GM18858 (cell line): ENCODE measurements around the gene INTS6.

ENCODE experiments used
- ATAC-seq: cut with Tn5 transposase; IDR thresholded peaks from one replicate; pipeline ENCODE4 v1.9.1; 2021; ENCODE audit not compliant: unreplicated experiment

Gene INTS6

GRCh38 chr13:51455532-51455931, 2.7 kb upstream of the INTS6 start:
- no peak for ATAC-seq

DNA sequence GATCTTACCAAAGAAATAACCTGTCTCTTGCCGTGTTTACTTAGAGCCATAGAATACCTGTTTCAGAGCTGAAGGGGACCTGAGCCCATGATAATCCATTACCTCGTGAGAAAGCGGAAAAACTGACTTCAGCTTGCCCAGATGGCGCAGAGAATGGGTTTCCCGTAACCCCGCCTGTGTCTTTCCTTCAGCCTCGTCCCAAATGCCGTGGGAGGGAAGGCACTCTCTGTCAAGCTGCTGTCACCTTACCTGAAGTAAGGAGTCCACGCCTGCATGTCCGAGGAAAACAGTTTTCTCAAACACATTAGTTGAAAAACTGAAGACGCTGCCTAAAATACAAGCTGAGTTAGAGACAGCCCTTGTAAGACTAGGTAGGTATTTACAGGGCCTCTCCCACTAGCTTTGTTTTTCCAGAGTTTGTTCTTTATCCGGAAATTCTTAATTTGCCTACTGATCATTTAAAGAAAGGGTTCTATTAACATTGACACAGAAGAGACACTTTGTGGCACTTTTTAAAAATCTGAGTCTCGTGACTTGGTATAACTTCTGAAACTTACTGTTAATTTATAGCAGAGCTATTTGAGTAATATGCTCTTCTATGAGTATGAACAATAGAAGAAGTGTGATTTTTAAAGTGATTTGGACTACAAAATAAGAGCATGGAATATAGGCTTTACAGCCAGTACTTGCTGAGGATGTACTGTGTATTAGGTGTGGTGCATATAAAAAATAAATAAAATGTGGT, 1.3 kb upstream of the INTS6 start:
- ATAC-seq = no peak

DNA sequence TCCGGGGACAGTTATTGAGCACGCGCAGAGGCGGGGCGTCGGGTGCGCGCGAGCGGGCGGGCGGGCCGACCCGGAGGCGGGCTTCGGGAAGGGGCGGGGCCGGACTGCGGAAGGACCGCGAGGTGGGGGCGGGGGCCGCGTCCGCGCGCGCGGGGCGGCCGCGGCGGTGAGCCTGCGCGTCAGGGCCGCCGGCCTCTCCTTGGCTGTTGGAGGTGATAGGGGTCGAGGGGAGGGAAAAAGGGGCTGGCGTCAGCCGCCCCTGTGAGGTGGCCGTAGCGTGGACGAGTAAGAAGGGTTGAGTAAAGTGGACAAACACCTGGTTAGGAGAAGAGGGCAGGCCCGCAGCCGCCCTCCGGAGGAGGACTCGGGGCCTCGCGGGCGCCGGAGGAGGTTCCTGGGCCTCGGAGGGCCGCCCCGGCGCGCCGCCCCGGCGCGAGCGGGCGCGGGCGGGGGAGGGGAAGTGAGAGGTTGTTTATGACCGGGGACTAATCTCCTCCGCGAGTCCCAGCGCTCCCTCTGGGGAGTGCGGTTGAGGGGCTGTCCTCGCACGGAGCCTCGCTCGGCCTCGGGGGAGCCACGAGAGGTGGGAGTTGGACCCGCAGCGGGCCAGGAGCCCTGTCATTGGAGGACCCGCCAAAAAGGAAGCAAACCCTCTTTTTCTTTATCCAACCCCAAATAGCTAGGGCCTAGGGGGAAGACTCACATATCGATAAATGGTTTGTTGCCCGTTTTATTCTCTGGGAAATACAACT, 547 bp upstream of the INTS6 start:
- peak; percentile 34 for ATAC-seq

- peak; percentile 25 for ATAC-seq
Observed at GRCh38 chr13:51451467-51452360, 1.1 kb downstream of the INTS6 start.

GRCh38 chr13:51451134-51451466, 1.7 kb downstream of the INTS6 start:
- no peak for ATAC-seq

DNA sequence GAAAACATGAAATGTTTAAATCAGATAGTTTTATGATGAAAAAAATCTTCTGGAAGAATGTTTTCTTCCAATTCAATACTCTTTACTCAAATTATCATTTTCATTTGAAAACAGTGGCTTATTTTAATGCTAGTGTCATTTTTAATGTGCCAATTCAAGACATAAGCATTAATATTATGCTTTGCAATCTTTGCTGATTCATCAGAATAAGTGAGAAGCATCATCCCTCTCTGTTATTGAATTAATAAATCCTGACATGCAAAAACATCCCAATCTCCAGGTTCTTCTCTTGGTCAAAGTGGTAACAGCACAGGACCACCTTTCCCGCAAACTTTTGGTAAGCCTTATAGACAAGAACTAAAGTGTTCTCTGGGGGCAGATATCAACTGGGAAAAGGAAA, 3.8 kb downstream of the INTS6 start:
- no peak for ATAC-seq

- no peak for ATAC-seq
Observed at GRCh38 chr13:51444922-51445321, 7.9 kb downstream of the INTS6 start.

DNA sequence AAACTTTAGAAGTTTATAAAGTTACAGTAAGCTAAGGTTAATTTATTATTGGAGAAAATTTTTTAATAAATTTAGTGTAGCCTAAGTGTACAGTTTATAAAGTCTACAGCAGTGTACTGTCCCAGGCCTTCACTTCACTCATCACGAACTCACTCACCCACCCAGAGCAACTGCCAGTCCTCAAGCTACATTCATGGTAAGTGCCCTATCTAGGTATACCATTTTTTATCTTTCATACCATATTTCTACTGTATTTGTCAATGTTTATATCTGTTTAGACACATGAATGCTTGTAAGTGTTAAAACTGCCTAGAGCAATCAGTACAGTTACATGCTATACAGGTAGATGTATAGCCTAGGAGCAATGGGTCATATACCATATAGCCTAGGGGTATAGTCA, 12.5 kb downstream of the INTS6 start:
- ATAC-seq = no peak

DNA sequence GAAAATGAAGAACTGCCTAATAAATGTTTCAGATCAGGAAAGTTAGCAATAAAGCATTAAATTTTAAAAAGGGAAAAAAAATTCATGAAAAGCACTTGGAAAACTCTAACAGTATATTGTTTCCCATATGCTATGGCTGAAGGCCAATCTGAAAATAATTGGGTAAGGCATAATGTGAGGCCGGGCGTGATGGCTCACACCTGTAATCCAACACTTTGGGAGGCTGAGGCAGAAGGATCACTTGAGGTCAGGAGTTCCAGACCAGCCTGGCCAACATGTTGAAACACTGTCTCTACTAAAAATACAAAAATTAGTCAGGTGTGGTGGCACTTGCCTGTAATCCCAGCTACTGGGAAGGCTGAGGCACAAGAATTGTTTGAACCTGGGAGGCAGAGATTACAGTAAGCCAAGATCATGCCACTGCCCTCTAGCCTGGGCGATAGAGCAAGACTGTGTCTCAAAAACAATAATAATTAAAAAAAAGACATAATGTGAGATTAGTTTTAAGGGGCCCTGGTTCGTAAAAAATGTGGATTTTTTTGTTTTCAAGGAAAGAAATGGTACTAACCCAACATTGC, 15.2 kb downstream of the INTS6 start:
- ATAC-seq = no peak

DNA sequence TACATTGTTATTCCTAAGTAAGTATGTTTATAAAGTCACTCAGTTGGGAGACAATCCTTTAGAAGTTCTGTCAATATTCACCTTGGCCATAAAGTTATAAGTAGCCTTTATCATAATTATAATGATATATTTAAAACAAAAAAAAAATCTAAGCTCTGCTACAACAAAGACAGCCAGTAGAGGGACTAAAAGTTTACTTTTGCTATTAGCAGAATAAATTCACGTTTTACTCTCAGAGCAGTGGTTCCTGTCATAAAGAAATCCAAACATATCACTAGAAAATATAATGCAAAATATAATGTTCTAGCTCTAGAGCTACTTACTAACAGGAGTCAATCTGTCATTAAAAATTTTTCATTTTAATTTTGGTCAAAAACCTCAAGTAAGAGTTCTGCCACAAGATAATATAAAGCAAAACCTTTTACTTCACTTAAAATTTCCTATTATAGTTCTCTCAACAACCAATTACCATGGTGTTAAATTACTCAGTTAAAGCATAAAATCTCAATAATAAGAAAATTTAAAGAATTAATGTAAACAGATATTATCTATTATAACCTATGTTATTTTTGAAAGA, 17.7 kb downstream of the INTS6 start:
- ATAC-seq = no peak

DNA sequence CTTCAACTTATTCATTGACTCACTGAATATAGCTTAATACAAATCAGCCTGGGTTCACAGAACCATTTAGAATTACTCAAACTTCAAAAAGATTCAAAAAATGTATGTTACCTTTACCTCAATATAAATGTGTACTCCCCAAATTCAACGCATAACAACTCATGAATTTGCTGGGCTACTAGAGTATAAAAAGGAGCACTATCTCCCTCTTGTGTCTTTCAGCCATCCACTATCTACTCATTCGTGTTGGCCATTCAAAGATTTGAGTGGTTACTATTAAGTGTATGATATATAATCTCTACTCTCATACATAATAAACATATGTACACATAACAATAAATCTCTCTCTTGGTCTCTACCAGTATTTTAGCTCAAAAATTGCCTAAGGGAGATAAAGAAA, 20.3 kb downstream of the INTS6 start:
- ATAC-seq = no peak

- no peak for ATAC-seq
Observed at GRCh38 chr13:51426982-51427381, 25.9 kb downstream of the INTS6 start.

GRCh38 chr13:51425410-51426042, 27.3 kb downstream of the INTS6 start:
- no peak for ATAC-seq

GRCh38 chr13:51423766-51424165, 29.1 kb downstream of the INTS6 start:
- ATAC-seq = no peak

DNA sequence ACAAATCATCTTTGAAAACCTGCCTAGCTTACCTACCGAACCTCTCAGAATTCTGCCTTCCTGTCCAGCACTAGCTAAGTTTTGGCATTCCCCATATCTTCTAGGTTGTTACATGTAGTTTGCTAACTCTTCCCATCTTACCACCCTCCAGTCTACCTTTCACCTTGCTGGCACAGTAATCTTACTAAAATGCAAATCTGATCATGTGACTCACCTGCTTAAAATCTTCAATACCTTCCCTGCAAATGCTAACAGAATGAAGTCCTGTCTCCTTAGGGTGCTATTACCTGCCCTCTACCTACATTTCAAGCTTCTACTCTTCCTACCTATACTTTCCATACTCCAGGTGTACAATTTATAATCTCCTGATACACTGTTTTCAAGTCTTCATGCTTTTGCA, 30.4 kb downstream of the INTS6 start:
- ATAC-seq = no peak

- no peak for ATAC-seq
Observed at GRCh38 chr13:51420681-51421490, 31.9 kb downstream of the INTS6 start.

DNA sequence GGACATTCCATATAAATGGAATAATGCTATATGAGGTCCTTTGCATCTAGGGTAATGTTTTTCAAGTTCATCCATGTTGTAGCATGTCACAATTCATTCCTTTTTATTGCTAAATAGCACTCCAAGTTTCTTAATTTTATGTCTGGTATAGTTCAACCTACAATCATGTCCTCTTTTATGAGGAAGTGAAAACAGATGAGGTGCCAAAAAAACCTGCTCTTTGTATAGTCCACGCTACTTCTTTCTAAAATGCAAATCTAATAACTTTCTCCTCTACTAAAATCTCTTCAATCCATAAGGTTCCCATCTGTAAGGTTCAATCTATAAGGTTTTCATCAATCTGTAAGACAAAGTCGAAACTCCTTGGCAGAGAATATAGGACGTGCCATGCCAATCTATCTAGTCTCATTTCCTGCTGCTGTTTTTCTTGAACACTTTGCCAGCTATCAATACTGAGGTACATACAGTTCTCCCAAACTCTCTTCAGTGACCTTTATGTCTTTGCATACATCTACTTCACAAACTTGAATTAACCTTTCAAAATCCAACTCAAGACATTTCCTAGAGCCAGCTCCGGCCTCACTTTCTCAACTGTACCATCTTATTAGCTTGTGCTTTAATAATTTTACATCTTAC, 33.7 kb downstream of the INTS6 start:
- ATAC-seq = peak; percentile 41

GRCh38 chr13:51417716-51418115, 35.1 kb downstream of the INTS6 start:
- no peak for ATAC-seq

DNA sequence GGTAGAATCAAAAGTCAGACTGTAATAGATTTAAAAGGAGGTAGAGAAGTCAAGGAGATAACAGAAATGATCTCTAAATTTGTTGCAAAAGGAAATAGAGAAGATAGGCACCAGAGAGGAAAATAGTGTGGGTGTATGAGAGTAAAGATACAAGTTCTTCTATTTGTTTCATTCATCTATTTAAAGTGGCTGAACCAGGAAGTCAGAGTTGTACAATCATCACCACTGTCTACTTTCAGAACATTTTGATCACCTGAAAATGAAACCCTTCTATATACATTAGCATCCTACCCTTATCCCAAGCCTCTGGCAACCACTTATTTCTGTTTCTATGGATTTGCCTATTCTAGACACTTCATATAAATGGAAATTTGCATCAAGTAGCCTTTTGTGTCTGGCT, 36.7 kb downstream of the INTS6 start:
- peak; percentile 38 for ATAC-seq
